Kidney capillary endothelial cell (primary cell): ENCODE data around the gene THTPA.

Experiments
- DNase-seq: peaks from one replicate; pipeline ENCODE4 v3.0.0-alpha.2; 2018; ENCODE audit warnings: low spot score

Gene THTPA

DNA sequence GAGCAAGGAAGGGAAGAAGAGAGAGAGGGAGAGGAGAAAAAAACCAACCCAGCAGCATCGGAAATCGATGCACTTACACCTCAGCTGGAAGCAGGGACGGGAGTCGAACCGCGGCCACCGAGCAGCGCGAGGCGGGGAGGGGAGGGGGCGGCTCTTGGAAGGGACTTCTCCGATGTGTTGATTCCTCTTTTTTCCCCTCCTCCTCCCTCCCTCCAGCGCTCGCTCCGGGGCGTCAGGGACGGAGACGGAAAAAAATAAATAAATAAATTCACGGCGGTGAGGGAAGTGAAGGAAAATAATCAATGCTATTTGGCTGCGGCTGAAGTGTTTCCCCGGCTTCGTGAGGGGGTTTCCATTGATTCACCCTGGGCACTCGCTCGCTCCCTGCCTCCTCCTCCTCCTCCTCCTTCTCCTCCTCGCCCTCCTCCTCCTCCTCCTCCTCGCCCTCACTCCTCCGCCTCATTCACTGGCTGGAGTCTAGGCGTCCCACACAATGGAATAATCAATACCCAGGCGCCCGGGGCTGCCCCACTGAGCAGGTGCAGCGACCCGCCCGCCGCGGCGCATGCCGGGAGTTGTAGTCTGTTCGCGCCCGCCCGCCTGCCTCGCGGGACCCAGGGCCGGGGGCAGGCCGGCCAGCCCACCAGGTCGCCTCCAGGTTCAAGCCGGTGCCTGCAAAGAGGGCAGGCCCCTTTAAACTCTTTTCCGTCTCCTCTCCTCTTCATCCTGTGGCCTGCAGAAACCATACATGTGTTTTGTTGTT, 4.6 kb upstream of the THTPA start, which contains the start of gene ZFHX2:
Gene ZFHX2, minus strand, starts transcription at position 500 of the 763 bp plus-strand sequence. CDS start 16,440 bp downstream, outside the sequence.
- DNase-seq, result no peak

DNA sequence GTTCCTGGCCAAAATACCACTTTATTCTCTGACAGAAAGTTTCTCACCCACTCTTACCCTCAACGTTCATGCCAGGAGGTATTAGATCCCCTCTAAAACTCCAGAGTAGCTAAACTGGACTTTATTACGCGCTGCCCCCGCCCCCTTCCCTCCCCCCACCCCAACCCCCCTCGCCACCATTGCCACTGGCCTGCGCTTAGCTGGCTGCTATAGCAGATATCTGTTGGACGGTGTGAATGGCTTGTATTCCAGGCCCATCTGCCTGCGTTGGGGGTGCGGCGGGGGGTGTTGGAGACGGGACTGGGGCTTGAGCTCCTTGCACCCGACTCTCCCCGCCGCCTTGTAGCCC, 564 bp upstream of the THTPA start:
- DNase-seq, result no peak

DNA sequence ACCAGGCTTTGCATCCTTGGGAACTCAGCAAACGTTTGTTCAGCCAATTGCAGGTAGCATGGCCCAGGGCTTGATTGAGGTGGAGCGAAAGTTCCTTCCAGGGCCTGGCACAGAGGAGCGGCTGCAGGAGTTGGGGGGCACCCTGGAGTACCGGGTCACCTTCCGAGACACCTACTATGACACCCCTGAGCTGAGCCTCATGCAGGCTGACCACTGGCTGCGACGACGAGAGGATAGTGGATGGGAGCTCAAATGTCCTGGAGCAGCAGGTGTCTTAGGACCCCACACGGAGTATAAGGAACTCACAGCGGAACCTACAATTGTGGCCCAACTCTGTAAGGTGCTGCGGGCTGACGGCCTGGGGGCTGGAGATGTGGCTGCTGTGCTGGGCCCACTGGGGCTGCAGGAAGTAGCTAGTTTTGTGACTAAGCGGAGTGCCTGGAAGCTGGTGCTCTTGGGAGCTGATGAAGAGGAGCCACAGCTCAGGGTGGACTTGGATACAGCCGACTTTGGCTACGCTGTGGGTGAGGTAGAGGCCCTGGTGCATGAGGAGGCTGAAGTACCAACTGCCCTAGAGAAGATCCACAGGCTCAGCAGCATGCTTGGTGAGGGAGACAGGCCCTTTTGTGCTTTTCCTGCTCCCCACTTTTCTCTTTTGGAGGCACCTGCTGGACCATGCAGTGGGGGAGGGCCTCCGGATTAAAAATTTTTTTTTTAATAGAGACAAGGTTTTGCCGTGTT, 799 bp downstream of the THTPA start:
- no peak for DNase-seq

DNA sequence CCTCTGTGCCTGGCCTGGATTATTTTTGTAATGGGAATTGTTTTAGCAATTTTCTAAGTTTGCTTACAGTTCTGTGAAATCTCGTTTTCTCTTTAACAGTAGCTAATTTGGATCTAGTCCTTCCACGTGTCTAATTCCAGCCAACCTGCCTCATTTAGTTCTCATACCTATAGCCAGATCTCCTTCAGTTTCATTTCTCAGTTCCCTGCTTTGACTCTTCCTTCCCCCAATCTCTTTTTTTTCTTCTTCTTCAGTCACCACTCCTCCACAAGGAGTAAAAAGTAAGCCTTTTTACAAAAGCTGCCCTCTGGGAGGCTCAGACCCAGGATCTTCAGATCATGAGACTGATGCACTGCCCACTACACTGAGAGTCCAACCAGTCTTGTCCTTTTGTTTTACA, 1.4 kb downstream of the THTPA start:
- no peak for DNase-seq

GRCh38 chr14:23557946-23558345, 1.9 kb downstream of the THTPA start:
- no peak for DNase-seq

GRCh38 chr14:23558346-23559009, 2.4 kb downstream of the THTPA start:
- no peak for DNase-seq

DNA sequence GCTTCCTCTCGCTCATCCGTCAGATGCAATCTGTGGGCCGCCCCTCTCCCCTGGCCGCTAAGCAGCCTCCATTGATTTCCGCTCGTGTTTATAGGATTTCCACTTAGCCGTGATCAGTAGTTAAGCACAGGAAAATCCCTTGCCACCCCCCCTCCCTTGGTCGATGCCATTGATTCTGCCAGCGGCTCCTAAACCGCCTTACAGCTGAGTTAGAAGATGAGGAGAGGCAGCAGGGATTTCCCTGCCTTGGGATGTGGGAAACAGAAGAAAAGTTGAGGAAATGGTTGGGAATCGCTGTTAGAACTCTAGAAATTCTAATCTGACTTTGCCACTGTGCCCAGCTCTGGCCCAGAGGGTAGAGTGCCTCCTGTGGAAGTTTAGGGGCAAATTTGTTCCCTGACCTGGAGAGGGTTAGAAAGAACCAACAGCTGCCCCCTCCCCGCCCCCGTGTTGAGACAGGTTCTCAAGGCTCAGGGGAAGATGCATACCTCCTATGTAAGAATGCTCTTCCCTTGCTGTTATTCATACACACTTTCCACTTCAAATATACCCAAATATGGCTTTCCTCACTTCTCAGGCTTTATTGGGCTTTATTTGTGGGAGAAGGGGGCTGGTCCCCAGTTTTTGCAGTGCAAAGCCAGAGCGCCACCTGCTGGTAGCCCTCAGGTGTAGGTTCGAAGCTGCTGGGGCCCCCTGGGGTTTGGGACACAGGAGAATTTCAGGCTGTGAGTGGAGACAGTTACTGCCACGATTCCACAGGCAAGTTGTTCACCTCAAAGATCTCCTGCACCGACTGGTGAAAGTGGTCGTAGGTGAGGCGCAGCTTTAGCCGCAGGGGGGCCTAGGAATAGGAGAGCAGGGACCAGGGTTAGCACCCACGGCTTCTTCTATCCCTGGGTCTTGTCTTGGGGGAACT, 3.2 kb downstream of the THTPA start:
- DNase-seq, result no peak

DNA sequence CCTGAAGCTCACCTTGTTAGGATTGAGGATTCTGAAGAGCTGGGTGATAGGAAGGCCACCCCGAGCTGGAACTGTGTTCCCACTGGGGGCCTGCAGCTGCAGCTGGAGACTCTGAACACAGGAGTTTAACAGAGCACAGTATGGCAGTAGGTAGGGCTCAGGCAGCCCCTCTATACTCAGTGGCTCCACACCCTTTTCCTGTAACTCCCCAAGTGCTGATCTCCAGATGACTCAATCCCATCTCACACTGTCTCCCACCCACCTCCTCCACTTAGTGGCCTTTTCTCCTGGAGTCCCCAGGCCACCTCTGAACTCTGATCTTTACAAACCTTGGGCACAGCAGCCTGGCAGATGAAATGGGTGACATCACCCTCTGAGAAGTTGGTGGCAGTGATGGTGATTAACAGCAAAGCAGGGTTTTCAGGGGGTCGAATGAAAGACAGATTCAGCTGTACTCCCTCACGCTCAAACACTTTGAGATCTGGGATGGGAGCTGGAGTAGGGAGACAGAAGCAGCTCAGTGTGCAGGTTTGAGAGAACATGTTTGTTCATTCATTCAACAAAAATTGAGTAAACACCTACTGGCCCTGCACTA, 4.0 kb downstream of the THTPA start:
- DNase-seq, result no peak

- no peak for DNase-seq
Measured at GRCh38 chr14:23561259-23561658, 5.2 kb downstream of the THTPA start.

GRCh38 chr14:23561873-23562821, 6.1 kb downstream of the THTPA start:
- no peak for DNase-seq

DNA sequence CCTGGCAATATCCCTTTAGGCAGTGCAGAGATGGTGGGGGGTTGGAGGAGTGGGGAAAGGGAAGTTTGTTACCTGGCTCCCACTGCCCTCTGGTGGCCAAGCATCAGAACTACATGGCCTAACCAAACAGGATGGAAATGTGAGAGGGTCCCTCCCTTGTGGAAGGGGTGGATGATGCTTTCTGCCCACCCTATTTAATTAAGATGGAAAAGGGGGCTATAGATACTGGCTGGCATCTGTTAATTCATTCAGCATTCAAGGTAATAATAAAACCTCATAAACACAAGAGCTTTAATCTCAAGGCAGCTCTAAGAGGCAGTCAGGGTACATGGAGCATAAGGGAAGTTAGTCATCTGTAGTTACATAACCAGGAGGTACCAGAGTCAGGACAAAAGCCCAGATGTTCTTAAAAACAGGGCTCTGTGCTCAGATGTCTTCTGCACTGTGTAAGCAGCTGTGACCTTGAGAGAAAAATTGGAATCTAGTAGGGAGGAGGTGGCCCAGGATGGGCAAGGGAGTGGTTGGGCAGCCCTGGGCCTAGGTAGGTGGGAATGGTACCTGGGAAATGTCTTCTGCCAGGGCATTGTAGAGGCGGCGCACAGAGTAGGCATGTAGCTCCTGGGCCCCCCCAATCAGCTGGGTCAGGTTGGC, 6.9 kb downstream of the THTPA start:
- DNase-seq, result no peak

GRCh38 chr14:23563473-23564180, 7.6 kb downstream of the THTPA start:
- DNase-seq, result no peak

- DNase-seq, result no peak
Measured at GRCh38 chr14:23564181-23564812, 8.2 kb downstream of the THTPA start.

GRCh38 chr14:23564876-23565275, 8.8 kb downstream of the THTPA start:
- no peak for DNase-seq

DNA sequence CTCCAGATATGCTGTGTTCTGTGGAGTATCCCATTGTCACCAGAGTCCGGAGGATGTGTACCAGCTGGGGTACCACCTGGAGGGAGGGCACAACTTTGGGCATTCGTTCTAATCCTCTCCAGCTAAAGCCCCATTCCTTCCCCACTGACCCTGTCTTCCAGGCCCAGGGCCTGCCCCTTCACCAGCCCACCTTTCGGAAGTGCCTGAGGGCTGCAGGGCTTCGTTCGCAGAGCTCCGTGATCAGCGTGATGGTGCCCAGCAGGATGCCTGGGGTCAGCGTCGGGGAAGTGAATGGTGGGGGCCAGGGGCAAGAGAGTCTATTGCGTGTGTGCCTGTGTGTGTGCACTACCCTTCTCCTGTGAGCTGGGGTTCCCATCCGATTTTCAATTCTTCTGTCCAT, 9.6 kb downstream of the THTPA start:
- no peak for DNase-seq

- DNase-seq, result no peak
Measured at GRCh38 chr14:23566112-23566777, 10.2 kb downstream of the THTPA start.

DNA sequence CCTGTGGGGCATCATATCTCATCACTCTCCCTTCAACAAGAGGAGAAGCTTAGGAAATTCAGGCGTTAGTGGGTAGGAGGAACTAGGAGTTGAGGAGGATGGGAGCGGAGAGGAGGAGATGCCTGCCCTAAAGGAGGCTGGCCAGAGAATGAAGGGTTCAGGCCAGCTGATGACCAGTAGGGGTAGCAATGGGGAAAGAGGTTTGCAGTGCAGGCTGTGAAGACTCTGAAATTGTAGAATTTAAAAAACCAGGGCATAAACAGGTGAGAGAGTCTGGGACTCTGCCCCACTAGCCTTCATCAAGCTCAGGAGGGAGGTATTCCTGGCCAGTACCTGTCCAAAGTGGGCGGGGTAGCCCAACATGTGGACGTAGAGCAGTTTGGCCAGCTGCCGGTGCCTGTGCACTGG, 10.7 kb downstream of the THTPA start:
- no peak for DNase-seq
